ENCODE measurements around the gene NKX2-2.
A peak's percentile ranks its signal among the peaks of the same experiment; 100 is the strongest.

Gene NKX2-2

GRCh38 chr20:21513881-21514540 is at the start of gene NKX2-2:
Gene NKX2-2, minus strand, starts transcription at chr20:21514064. Its CDS starts 395 bp downstream, at chr20:21513669.
- H3K4me3 ChIP-seq (ENCODE audit: low read length in 2 of 2) = peak within 1 kb of the TSS; percentile 53 to 64
- no peak within 1 kb of the TSS for H3K9ac ChIP-seq (ENCODE audit: low read length in 2 of 2)
- H3K4me1 ChIP-seq (ENCODE audit: control insufficient read depth, insufficient read depth, low read length) = peaks cover 37% of the 10 kb centered on the region
- no peaks in the 10 kb centered on the region for H3K36me3 ChIP-seq (ENCODE audit: control insufficient read depth in 2 of 2, insufficient read depth in 2 of 2, low read length in 2 of 2)
- no peak within 1 kb of the TSS for H3K27ac ChIP-seq (ENCODE audit: low read length)
- H3K9me3 ChIP-seq (ENCODE audit: control insufficient read depth in 2 of 2, low read length in 2 of 2) = no peaks in the 10 kb centered on the region
- H3K27me3 ChIP-seq (ENCODE audit: control insufficient read depth in 1 of 2, insufficient read depth in 2 of 2, low read length in 2 of 2) = peaks cover 57 to 87% of the 10 kb centered on the region in 2 donors

DNA sequence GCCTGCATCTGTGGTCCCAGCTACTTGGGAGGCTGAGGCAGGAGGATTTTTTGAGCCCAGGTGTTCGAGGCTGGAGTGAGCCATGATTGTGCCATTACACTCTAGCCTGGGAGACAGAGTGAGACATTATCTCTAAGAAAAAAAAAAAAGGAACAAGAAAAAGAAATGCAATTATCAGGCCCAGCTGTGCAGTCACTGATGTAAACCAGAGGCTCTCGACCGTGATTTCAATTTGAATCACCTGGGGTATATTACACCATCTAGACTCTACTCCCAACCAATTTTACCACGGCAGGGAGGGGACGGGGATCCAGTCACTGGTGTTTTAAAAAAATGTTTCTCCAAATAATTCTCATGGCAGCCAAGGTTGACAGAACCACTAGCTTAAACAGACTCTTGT is 48.8 kb upstream of the NKX2-2 start:
- Histone ChIP-seq H3K4me3 (ENCODE audit: low read length in 2 of 2) (no peak overlapping the region), H3K4me1 (ENCODE audit: control insufficient read depth, insufficient read depth, low read length) (no peaks in the 10 kb centered on the region), H3K27ac (ENCODE audit: low read length) (no peak overlapping the region), H3K27me3 (ENCODE audit: control insufficient read depth in 1 of 2, insufficient read depth in 2 of 2, low read length in 2 of 2) (peaks cover 3 to 5% of the 10 kb centered on the region in 2 donors), H3K9me3 (ENCODE audit: control insufficient read depth in 2 of 2, low read length in 2 of 2) (peaks cover 4% of the 10 kb centered on the region in 2 donors), H3K9ac (ENCODE audit: low read length in 2 of 2) (no peak overlapping the region), H3K36me3 (ENCODE audit: control insufficient read depth in 2 of 2, insufficient read depth in 2 of 2, low read length in 2 of 2) (no peaks in the 10 kb centered on the region)

GRCh38 chr20:21559305-21559704 is 45.4 kb upstream of the NKX2-2 start:
- no peaks in the 10 kb centered on the region for H3K36me3 ChIP-seq (ENCODE audit: control insufficient read depth in 2 of 2, insufficient read depth in 2 of 2, low read length in 2 of 2)
- H3K4me3 ChIP-seq (ENCODE audit: low read length in 2 of 2) = no peak overlapping the region
- no peak overlapping the region for H3K27ac ChIP-seq (ENCODE audit: low read length)
- peaks cover 3 to 5% of the 10 kb centered on the region in 2 donors for H3K27me3 ChIP-seq (ENCODE audit: control insufficient read depth in 1 of 2, insufficient read depth in 2 of 2, low read length in 2 of 2)
- no peaks in the 10 kb centered on the region for H3K4me1 ChIP-seq (ENCODE audit: control insufficient read depth, insufficient read depth, low read length)
- no peak overlapping the region for H3K9ac ChIP-seq (ENCODE audit: low read length in 2 of 2)
- peaks cover 4% of the 10 kb centered on the region in 2 donors for H3K9me3 ChIP-seq (ENCODE audit: control insufficient read depth in 2 of 2, low read length in 2 of 2)

GRCh38 chr20:21557241-21558020 is 43.6 kb upstream of the NKX2-2 start:
- no peak overlapping the region for H3K27ac ChIP-seq (ENCODE audit: low read length)

GRCh38 chr20:21556398-21556797 is 42.5 kb upstream of the NKX2-2 start:
- Histone ChIP-seq H3K9ac (ENCODE audit: low read length in 2 of 2) (no peak overlapping the region), H3K36me3 (ENCODE audit: control insufficient read depth in 2 of 2, insufficient read depth in 2 of 2, low read length in 2 of 2) (no peaks in the 10 kb centered on the region), H3K4me1 (ENCODE audit: control insufficient read depth, insufficient read depth, low read length) (no peaks in the 10 kb centered on the region), H3K27ac (ENCODE audit: low read length) (no peak overlapping the region), H3K9me3 (ENCODE audit: control insufficient read depth in 2 of 2, low read length in 2 of 2) (peaks cover 0 to 4% of the 10 kb centered on the region in 2 donors), H3K4me3 (ENCODE audit: low read length in 2 of 2) (no peak overlapping the region), H3K27me3 (ENCODE audit: control insufficient read depth in 1 of 2, insufficient read depth in 2 of 2, low read length in 2 of 2) (peaks cover 3% of the 10 kb centered on the region in 2 donors)

More at GRCh38 chr20:21557241-21558020, 43.6 kb upstream of the NKX2-2 start:
- no peak overlapping the region for H3K9ac ChIP-seq (ENCODE audit: low read length in 2 of 2)
- H3K9me3 ChIP-seq (ENCODE audit: control insufficient read depth in 2 of 2, low read length in 2 of 2) = peaks cover under 1 to 4% of the 10 kb centered on the region in 2 donors
- H3K27me3 ChIP-seq (ENCODE audit: control insufficient read depth in 1 of 2, insufficient read depth in 2 of 2, low read length in 2 of 2) = peaks cover 3 to 5% of the 10 kb centered on the region in 2 donors
- H3K36me3 ChIP-seq (ENCODE audit: control insufficient read depth in 2 of 2, insufficient read depth in 2 of 2, low read length in 2 of 2) = no peaks in the 10 kb centered on the region
- H3K4me1 ChIP-seq (ENCODE audit: control insufficient read depth, insufficient read depth, low read length) = no peaks in the 10 kb centered on the region
- no peak overlapping the region for H3K4me3 ChIP-seq (ENCODE audit: low read length in 2 of 2)

- Histone ChIP-seq H3K4me3 (ENCODE audit: low read length in 2 of 2) (no peak overlapping the region), H3K9ac (ENCODE audit: low read length in 2 of 2) (no peak overlapping the region), H3K9me3 (ENCODE audit: control insufficient read depth in 2 of 2, low read length in 2 of 2) (peaks cover 0 to 4% of the 10 kb centered on the region in 2 donors), H3K27ac (ENCODE audit: low read length) (no peak overlapping the region), H3K27me3 (ENCODE audit: control insufficient read depth in 1 of 2, insufficient read depth in 2 of 2, low read length in 2 of 2) (peaks cover 3% of the 10 kb centered on the region in 2 donors), H3K36me3 (ENCODE audit: control insufficient read depth in 2 of 2, insufficient read depth in 2 of 2, low read length in 2 of 2) (no peaks in the 10 kb centered on the region), H3K4me1 (ENCODE audit: control insufficient read depth, insufficient read depth, low read length) (no peaks in the 10 kb centered on the region)
These were observed 41.7 kb upstream of the NKX2-2 start for GRCh38 chr20:21555470-21556120.

- no peak overlapping the region for H3K4me3 ChIP-seq (ENCODE audit: low read length in 2 of 2)
- H3K9me3 ChIP-seq (ENCODE audit: control insufficient read depth in 2 of 2, low read length in 2 of 2) = peaks cover 0 to 4% of the 10 kb centered on the region in 2 donors
- no peaks in the 10 kb centered on the region for H3K36me3 ChIP-seq (ENCODE audit: control insufficient read depth in 2 of 2, insufficient read depth in 2 of 2, low read length in 2 of 2)
- peaks cover 3% of the 10 kb centered on the region in 2 donors for H3K27me3 ChIP-seq (ENCODE audit: control insufficient read depth in 1 of 2, insufficient read depth in 2 of 2, low read length in 2 of 2)
- H3K9ac ChIP-seq (ENCODE audit: low read length in 2 of 2) = no peak overlapping the region
- H3K27ac ChIP-seq (ENCODE audit: low read length) = no peak overlapping the region
- H3K4me1 ChIP-seq (ENCODE audit: control insufficient read depth, insufficient read depth, low read length) = no peaks in the 10 kb centered on the region
These were observed 41.1 kb upstream of the NKX2-2 start for GRCh38 chr20:21554985-21555384.

GRCh38 chr20:21554376-21554890 is 40.6 kb upstream of the NKX2-2 start:
- Histone ChIP-seq H3K27me3 (ENCODE audit: control insufficient read depth in 1 of 2, insufficient read depth in 2 of 2, low read length in 2 of 2) (peaks cover 0 to 3% of the 10 kb centered on the region in 2 donors), H3K4me1 (ENCODE audit: control insufficient read depth, insufficient read depth, low read length) (no peaks in the 10 kb centered on the region), H3K4me3 (ENCODE audit: low read length in 2 of 2) (no peak overlapping the region), H3K9ac (ENCODE audit: low read length in 2 of 2) (no peak overlapping the region), H3K36me3 (ENCODE audit: control insufficient read depth in 2 of 2, insufficient read depth in 2 of 2, low read length in 2 of 2) (no peaks in the 10 kb centered on the region), H3K27ac (ENCODE audit: low read length) (no peak overlapping the region), H3K9me3 (ENCODE audit: control insufficient read depth in 2 of 2, low read length in 2 of 2) (peaks cover 0 to 4% of the 10 kb centered on the region in 2 donors)

- Histone ChIP-seq H3K27me3 (ENCODE audit: control insufficient read depth in 1 of 2, insufficient read depth in 2 of 2, low read length in 2 of 2) (no peaks in the 10 kb centered on the region), H3K36me3 (ENCODE audit: control insufficient read depth in 2 of 2, insufficient read depth in 2 of 2, low read length in 2 of 2) (no peaks in the 10 kb centered on the region), H3K9me3 (ENCODE audit: control insufficient read depth in 2 of 2, low read length in 2 of 2) (no peaks in the 10 kb centered on the region), H3K27ac (ENCODE audit: low read length) (no peak overlapping the region), H3K4me3 (ENCODE audit: low read length in 2 of 2) (no peak overlapping the region), H3K4me1 (ENCODE audit: control insufficient read depth, insufficient read depth, low read length) (no peaks in the 10 kb centered on the region), H3K9ac (ENCODE audit: low read length in 2 of 2) (no peak overlapping the region)
These were observed 36.7 kb upstream of the NKX2-2 start for GRCh38 chr20:21550587-21550986.

GRCh38 chr20:21548390-21549035 is 34.6 kb upstream of the NKX2-2 start:
- H3K4me1 ChIP-seq (ENCODE audit: control insufficient read depth, insufficient read depth, low read length) = no peaks in the 10 kb centered on the region
- H3K4me3 ChIP-seq (ENCODE audit: low read length in 2 of 2) = no peak overlapping the region

More at GRCh38 chr20:21548390-21549035, 34.6 kb upstream of the NKX2-2 start:
- H3K27me3 ChIP-seq (ENCODE audit: control insufficient read depth in 1 of 2, insufficient read depth in 2 of 2, low read length in 2 of 2) = peaks cover 0 to 2% of the 10 kb centered on the region in 2 donors
- H3K27ac ChIP-seq (ENCODE audit: low read length) = no peak overlapping the region
- no peaks in the 10 kb centered on the region for H3K9me3 ChIP-seq (ENCODE audit: control insufficient read depth in 2 of 2, low read length in 2 of 2)
- no peaks in the 10 kb centered on the region for H3K36me3 ChIP-seq (ENCODE audit: control insufficient read depth in 2 of 2, insufficient read depth in 2 of 2, low read length in 2 of 2)
- no peak overlapping the region for H3K9ac ChIP-seq (ENCODE audit: low read length in 2 of 2)

All from stomach smooth muscle (tissue), 2 donors.